OCI-LY3 (cell line): ENCODE measurements around the gene NRG3.

Experiments used
- H2AFZ ChIP-seq: fragments of 200-600, 300-600 bp; shearing (Covaris generic); 2 replicates; pipeline ENCODE4 v1.6.0; 2014; ENCODE audit warnings: antibody characterized with exemption, low read depth, low read length
- H3K27ac ChIP-seq: fragments of 200-600, 300-600 bp; sonication (generic); 2 replicates; pipeline ENCODE4 v1.5.1; 2014; ENCODE audit warnings: mild to moderate bottlenecking, low read length, moderate library complexity, mixed read lengths
- H3K27me3 ChIP-seq: fragments of 200-600, 300-600 bp; sonication (generic); 2 replicates; pipeline ENCODE4 v1.6.1; 2014; ENCODE audit warnings: low read depth, low read length, mixed read lengths
- H3K36me3 ChIP-seq: fragments of 200-600, 300-600 bp; sonication (generic); replicated peaks from 2 replicates; pipeline ENCODE3; 2014; ENCODE audit warnings: low read depth, low read length, mixed read lengths
- H3K4me1 ChIP-seq: fragments of 300-600, 200-600 bp; sonication (generic); 2 replicates; pipeline ENCODE4 v1.6.1; 2014; ENCODE audit warnings: low read length, mixed read lengths
- H3K4me2 ChIP-seq: fragments of 200-600, 300-600 bp; sonication (generic); 2 replicates; pipeline ENCODE4 v1.6.1; 2014; ENCODE audit warnings: low read length, mixed read lengths
- H3K4me3 ChIP-seq: fragments of 300-600, 200-600 bp; sonication (generic); 2 replicates; pipeline ENCODE4 v1.5.1; 2014; ENCODE audit warnings: antibody characterized with exemption, mild to moderate bottlenecking, low read length, moderate library complexity
- H3K79me2 ChIP-seq: fragments of 300-600, 200-600 bp; shearing (Covaris generic); 2 replicates; pipeline ENCODE4 v1.6.1; 2014; ENCODE audit warnings: mild to moderate bottlenecking, low read length, mixed read lengths
- H3K9ac ChIP-seq: fragments of 300-600, 200-600 bp; shearing (Covaris generic); 2 replicates; pipeline ENCODE4 v1.6.0; 2014; ENCODE audit warnings: mild to moderate bottlenecking, low read length, moderate library complexity
- H3K9me3 ChIP-seq: fragments of 200-600, 300-600 bp; shearing (Covaris generic); 2 replicates; pipeline ENCODE4 v1.6.1; 2014; ENCODE audit warnings: low read length, mixed read lengths; ENCODE audit not compliant: insufficient read depth
- H4K20me1 ChIP-seq: fragments of 200-600, 300-600 bp; sonication (generic); 2 replicates; pipeline ENCODE4 v1.6.1; 2016; ENCODE audit warnings: low read length, mixed read lengths; ENCODE audit not compliant: insufficient read depth
- CTCF ChIP-seq: fragments of 200-600, 300-600 bp; sonication (generic); IDR thresholded peaks from 2 replicates; pipeline ENCODE4 v1.5.1; 2014; ENCODE audit warnings: antibody characterized with exemption, low read length, low read depth
- EZH2phosphoT487 ChIP-seq: fragments of 200-600 bp; shearing (Covaris generic); IDR thresholded peaks from 2 replicates; pipeline ENCODE4 v1.6.1; 2018; ENCODE audit warnings: antibody characterized with exemption, mixed run types, low read depth

The NRG3 gene

GRCh38 chr10:82440775-82441174, 565.8 kb downstream of the NRG3 start:
- no peak overlapping the region for H3K9ac ChIP-seq
- TF ChIP-seq EZH2phosphoT487 = no peak
- TF ChIP-seq CTCF = no peak
- H2AFZ ChIP-seq = no peak overlapping the region
- H3K9me3 ChIP-seq = no peaks in the 10 kb centered on the region
- H3K4me1 ChIP-seq = no peaks in the 10 kb centered on the region
- no peaks in the 10 kb centered on the region for H4K20me1 ChIP-seq
- H3K4me3 ChIP-seq = no peak overlapping the region
- H3K4me2 ChIP-seq = no peak overlapping the region
- no peak overlapping the region for H3K27ac ChIP-seq
- H3K79me2 ChIP-seq = no peaks in the 10 kb centered on the region
- no peaks in the 10 kb centered on the region for H3K27me3 ChIP-seq
- no peaks in the 10 kb centered on the region for H3K36me3 ChIP-seq

GRCh38 chr10:82452046-82452445, 577.1 kb downstream of the NRG3 start:
- no peak overlapping the region for H3K9ac ChIP-seq
- no peak overlapping the region for H3K27ac ChIP-seq
- no peaks in the 10 kb centered on the region for H3K36me3 ChIP-seq
- no peaks in the 10 kb centered on the region for H3K27me3 ChIP-seq
- no peak overlapping the region for H2AFZ ChIP-seq
- no peaks in the 10 kb centered on the region for H4K20me1 ChIP-seq
- H3K4me2 ChIP-seq = no peak overlapping the region
- no peaks in the 10 kb centered on the region for H3K79me2 ChIP-seq
- no peak for TF ChIP-seq EZH2phosphoT487
- no peak for TF ChIP-seq CTCF
- no peak overlapping the region for H3K4me3 ChIP-seq
- no peaks in the 10 kb centered on the region for H3K9me3 ChIP-seq
- no peaks in the 10 kb centered on the region for H3K4me1 ChIP-seq

GRCh38 chr10:82452676-82453075, 577.7 kb downstream of the NRG3 start:
- H3K9ac ChIP-seq = no peak overlapping the region
- H3K4me2 ChIP-seq = no peak overlapping the region
- no peak overlapping the region for H3K4me3 ChIP-seq
- no peaks in the 10 kb centered on the region for H3K79me2 ChIP-seq
- no peak for TF ChIP-seq EZH2phosphoT487
- no peak for TF ChIP-seq CTCF
- H3K27ac ChIP-seq = no peak overlapping the region
- H3K36me3 ChIP-seq = no peaks in the 10 kb centered on the region
- no peaks in the 10 kb centered on the region for H4K20me1 ChIP-seq
- no peaks in the 10 kb centered on the region for H3K27me3 ChIP-seq
- no peaks in the 10 kb centered on the region for H3K4me1 ChIP-seq
- H2AFZ ChIP-seq = no peak overlapping the region
- no peaks in the 10 kb centered on the region for H3K9me3 ChIP-seq

- Histone ChIP-seq H3K9ac (no peak overlapping the region), H2AFZ (no peak overlapping the region), H3K4me1 (no peaks in the 10 kb centered on the region), H3K4me3 (no peak overlapping the region), H3K9me3 (no peaks in the 10 kb centered on the region), H3K27ac (no peak overlapping the region), H3K27me3 (no peaks in the 10 kb centered on the region), H3K36me3 (no peaks in the 10 kb centered on the region), H4K20me1 (no peaks in the 10 kb centered on the region), H3K79me2 (no peaks in the 10 kb centered on the region), H3K4me2 (no peak overlapping the region)
- no peak for TF ChIP-seq EZH2phosphoT487
- no peak for TF ChIP-seq CTCF
Observed at GRCh38 chr10:82453678-82454293, 578.8 kb downstream of the NRG3 start.
